ENCODE data around the gene TRAPPC3. TPM values are rescaled to one million over a fixed set of nuclear protein-coding genes. Genes with fewer than 3 reads are reported as not detected.
A peak's percentile ranks its signal among the peaks of the same experiment; 100 is the strongest.
"Not testable (repeated sequence)": the region's sequence is repeated elsewhere in the genome, so short reads cannot be mapped to it uniquely, and the experiment has no call there.

The TRAPPC3 gene
- total RNA-seq: 67.7 to 74.5 TPM (median 69.7 TPM) in 3 replicates
- long read RNA-seq, transcript TRAPPC3-204 (5 exons, 1,265 nt): major isoform, 13 of 18 reads
- long read RNA-seq, partial matches to known transcripts: 0 of 18 reads
- long read RNA-seq, other reads (novel, unspliced or antisense): 3 of 18 reads

- peak; percentile 97 for TF ChIP-seq CTCF (IDR thresholded peaks at IDR 0.05)
- Mint-ChIP-seq H3K9me3 (ENCODE audit: low read depth) (no peaks in the 10 kb centered on the region), H3K36me3 (ENCODE audit: low read depth) (no peaks in the 10 kb centered on the region), H3K27me3 (ENCODE audit: low read depth) (no peaks in the 10 kb centered on the region), H3K4me1 (ENCODE audit: low read depth) (peaks cover 56% of the 10 kb centered on the region), H3K4me3 (ENCODE audit: unreplicated experiment) (peak within 1 kb of the TSS; percentile 93), H3K27ac (ENCODE audit: unreplicated experiment) (peak within 1 kb of the TSS; percentile 99)
- DNase-seq (ENCODE audit: low spot score): peak; percentile 100
Observed at GRCh38 chr1:36149237-36149972, at the start of gene TRAPPC3. TSS of gene TRAPPC3 (minus strand) at chr1:36149486. CDS start at chr1:36149378, 108 bp downstream.

- Mint-ChIP-seq H3K27ac (ENCODE audit: unreplicated experiment) (no peak overlapping the region), H3K4me3 (ENCODE audit: unreplicated experiment) (no peak overlapping the region), H3K4me1 (ENCODE audit: low read depth) (peaks cover 16% of the 10 kb centered on the region), H3K27me3 (ENCODE audit: low read depth) (no peaks in the 10 kb centered on the region), H3K36me3 (ENCODE audit: low read depth) (no peaks in the 10 kb centered on the region), H3K9me3 (ENCODE audit: low read depth) (no peaks in the 10 kb centered on the region)
- TF ChIP-seq CTCF (IDR thresholded peaks at IDR 0.05): no peak
- no peak for DNase-seq (ENCODE audit: low spot score)
Observed at GRCh38 chr1:36198641-36199040, 49.4 kb upstream of the TRAPPC3 start.

- not testable (repeated sequence) for H3K4me3 Mint-ChIP-seq (ENCODE audit: unreplicated experiment); H3K27me3 Mint-ChIP-seq (ENCODE audit: low read depth); H3K36me3 Mint-ChIP-seq (ENCODE audit: low read depth); H3K9me3 Mint-ChIP-seq (ENCODE audit: low read depth); DNase-seq (ENCODE audit: low spot score); H3K27ac Mint-ChIP-seq (ENCODE audit: unreplicated experiment); H3K4me1 Mint-ChIP-seq (ENCODE audit: low read depth)
Observed at GRCh38 chr1:36196805-36197204, 47.5 kb upstream of the TRAPPC3 start.

GRCh38 chr1:36187800-36188593 lies 38.7 kb upstream of the TRAPPC3 start:
- H3K36me3 Mint-ChIP-seq (ENCODE audit: low read depth): peaks cover 1% of the 10 kb centered on the region
- H3K4me1 Mint-ChIP-seq (ENCODE audit: low read depth): peaks cover 24% of the 10 kb centered on the region
- peak overlapping the region; percentile 89 for H3K27ac Mint-ChIP-seq (ENCODE audit: unreplicated experiment)
- no peaks in the 10 kb centered on the region for H3K9me3 Mint-ChIP-seq (ENCODE audit: low read depth)
- peak; percentile 92 for DNase-seq (ENCODE audit: low spot score)
- no peaks in the 10 kb centered on the region for H3K27me3 Mint-ChIP-seq (ENCODE audit: low read depth)
- H3K4me3 Mint-ChIP-seq (ENCODE audit: unreplicated experiment): no peak overlapping the region
- peak; percentile 94 for TF ChIP-seq CTCF (IDR thresholded peaks at IDR 0.05)

- TF ChIP-seq CTCF (IDR thresholded peaks at IDR 0.05): no peak
- peaks cover 24% of the 10 kb centered on the region for H3K4me1 Mint-ChIP-seq (ENCODE audit: low read depth)
- H3K27ac Mint-ChIP-seq (ENCODE audit: unreplicated experiment): peak overlapping the region; percentile 28
- no peak overlapping the region for H3K4me3 Mint-ChIP-seq (ENCODE audit: unreplicated experiment)
- H3K27me3 Mint-ChIP-seq (ENCODE audit: low read depth): no peaks in the 10 kb centered on the region
- peaks cover 19% of the 10 kb centered on the region for H3K36me3 Mint-ChIP-seq (ENCODE audit: low read depth)
- DNase-seq (ENCODE audit: low spot score): no peak
- no peaks in the 10 kb centered on the region for H3K9me3 Mint-ChIP-seq (ENCODE audit: low read depth)
Observed at GRCh38 chr1:36183309-36183856, 34.1 kb upstream of the TRAPPC3 start.

All from chondrocyte (in vitro differentiated cells).